Pons (tissue), 1 donor: ENCODE measurements around the gene COBL.

Experiments
- DNase-seq: peaks from one replicate; pipeline ENCODE4 v3.0.0-alpha.2; 2016; ENCODE audit warnings: low spot score

COBL gene

DNA sequence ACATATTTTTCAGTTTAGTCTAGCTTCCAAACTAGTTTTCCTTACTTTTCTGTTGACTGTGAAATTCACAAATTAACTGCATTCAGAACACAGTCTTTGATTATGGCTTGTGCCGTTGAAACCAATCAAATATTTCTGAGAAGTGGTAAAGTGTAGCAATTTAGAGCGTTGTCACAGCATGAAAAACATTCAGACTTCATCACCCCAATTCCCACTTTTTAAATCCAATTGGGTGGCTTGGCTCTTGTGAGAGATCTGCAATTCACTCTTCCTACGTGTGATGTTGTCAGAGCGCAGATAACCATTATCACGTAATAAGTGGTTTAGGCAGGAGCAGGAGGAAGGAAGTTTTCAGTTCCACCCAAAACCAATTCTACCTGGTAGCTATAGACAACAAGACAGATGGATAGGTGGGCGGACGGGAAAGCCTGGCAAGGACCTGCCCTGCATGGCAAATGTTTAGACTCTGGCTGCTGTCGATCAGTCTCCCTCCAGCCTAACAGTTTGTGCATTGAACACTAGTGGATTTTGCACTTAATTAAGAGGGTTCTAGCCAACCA, 8.9 kb downstream of the COBL start:
- DNase-seq, result no peak

DNA sequence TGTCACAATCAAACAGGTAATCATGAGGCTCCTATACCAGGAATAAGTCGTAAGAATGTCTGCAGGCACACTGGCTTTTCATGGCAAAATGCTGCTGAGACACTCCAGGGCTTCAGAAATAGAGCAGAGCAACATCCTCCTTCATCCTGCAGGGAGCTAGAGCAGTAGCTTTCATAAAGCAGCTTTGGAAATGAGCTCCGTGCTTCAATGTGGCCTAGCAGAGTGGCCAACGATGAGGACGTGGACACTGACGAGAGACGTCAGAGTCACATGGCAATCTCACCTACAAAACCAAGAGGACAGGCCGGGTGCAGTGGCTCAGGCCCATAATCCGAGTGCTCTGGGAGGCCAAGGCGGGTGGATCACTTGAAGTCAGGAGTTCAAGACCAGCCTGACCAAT, 9.8 kb downstream of the COBL start:
- DNase-seq, result no peak

DNA sequence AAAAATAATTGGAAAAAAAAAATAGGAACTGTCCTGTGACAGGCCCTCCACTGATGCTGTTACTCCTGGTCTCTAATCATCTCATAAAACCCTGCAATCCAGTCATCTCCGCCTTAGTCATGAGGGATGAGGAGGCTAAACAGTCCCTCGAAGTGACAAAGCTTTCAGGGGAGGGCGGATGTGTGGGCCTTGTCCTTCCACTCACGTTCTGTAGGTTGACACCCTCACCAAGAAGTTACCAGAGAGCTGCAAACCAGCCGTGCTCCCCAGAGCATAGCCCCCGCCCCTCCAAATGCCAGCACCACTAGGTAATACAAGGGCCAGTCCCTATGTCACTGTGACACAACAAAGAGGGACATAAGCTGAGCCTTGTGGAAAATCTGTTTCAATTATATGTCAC, 11.9 kb downstream of the COBL start:
- peak; percentile 49 for DNase-seq

DNA sequence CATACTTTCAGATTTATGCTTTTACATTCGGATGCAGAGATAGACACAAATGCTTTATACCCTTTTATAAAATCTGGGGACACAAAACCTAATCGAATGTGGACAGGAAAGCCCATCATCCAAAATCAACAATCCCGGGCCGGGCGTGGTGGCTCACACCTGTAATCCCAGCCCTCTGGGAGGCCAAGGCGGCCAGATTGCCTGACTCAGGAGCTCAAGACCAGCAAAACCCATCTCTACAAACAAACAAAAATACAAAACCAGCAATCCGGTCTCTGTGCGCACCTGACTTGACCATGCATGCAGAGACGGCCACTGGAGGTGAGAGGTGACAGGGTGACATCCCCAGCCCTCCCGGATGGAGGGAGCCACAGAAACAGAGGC, 13.5 kb downstream of the COBL start:
- DNase-seq, result no peak

DNA sequence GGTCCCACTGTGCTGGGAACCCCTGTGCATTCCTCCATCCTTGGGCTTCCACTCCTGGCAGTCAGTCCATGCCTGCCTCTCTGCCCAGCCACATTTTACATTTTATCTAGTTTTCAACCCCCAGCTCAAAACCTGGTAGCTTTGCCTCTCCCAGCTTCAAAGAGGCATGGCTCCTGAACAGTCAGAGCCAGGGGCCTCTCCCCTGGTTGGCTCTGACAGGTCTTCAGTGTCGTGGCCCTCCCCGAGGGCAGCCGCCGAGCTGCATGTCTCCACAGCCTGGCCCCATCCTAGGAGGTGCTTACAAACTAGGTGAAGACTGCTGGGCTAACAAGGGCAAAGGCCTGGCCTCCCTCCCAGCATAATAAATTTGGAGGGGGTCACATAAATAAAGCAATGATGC, 14.8 kb downstream of the COBL start:
- DNase-seq, result no peak

DNA sequence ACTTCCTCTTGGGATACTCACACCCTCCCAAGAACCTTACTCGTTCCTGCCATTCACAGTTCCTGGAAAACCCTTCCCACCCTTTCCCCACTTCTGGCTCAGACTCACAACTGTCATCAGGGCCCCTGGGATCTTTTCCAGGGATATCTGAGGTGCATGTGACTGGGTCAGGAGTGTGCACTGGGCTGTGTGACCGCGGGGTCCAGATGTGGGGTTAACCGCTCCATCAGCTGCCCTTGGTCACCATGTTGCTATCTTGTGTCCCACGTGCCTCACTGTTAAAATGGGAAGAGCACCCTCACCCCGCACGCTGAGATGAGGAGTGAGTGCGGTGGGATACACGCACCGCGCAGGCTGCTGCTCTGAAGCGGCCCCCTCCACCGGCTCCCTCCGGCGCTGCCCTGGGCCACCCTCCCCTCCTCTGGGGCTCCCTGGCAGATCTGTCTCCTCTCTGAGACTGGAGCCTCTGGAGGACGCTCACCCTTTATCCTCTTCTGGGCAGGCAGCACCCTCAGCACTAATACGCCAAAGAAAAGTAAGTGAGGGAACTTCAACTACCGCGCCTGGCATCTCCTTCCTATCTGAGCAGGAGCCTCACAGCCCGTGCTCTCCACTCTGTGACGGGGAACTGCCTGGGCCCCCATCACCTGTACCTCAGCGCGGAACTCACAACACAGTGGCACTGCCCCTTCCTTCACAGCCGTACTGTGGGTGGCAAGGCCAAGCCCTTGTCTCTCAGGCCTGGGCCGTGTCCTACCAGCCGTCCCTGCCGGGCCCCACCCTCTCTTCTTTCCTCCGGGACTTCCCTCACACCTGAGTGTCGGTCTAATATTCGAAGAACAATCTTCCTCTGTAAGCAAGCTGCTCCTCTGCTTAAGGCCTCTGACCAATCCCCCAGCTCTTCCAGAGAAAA, 15.6 kb downstream of the COBL start:
- no peak for DNase-seq

DNA sequence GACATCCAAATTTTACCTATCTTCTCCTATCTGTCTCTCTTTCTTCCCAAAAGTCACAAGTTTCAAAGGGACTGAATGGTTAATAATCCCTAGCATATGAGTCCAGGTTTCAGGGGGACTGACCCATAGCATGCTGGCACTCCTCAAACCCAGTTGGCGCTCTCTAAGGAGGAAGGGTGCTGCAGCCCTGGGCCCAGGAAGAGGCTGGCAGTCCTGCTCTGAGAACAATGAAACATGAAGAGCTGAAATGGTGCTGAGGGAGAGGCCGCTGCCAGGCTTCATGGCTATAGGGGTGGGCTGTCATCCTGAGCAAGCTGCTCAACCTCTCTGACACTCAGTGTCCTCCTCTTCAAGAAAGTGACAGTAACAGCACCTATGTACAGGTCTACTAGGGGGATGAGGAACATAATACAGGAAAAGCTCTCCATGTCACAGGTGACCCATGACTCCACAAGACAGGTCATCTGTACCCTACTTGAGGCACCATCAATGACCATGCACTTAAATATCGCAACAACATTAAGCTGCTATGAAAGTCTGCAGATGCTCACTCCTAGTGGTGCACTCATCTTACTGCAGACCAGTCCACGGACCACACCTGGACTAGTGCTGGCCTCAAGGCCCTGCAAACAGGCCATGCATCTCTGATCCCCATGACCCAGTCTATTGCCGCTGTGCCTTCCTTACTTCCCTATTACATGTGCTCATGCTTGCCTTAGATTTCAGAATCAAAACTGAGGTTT, 17.0 kb downstream of the COBL start:
- no peak for DNase-seq

DNA sequence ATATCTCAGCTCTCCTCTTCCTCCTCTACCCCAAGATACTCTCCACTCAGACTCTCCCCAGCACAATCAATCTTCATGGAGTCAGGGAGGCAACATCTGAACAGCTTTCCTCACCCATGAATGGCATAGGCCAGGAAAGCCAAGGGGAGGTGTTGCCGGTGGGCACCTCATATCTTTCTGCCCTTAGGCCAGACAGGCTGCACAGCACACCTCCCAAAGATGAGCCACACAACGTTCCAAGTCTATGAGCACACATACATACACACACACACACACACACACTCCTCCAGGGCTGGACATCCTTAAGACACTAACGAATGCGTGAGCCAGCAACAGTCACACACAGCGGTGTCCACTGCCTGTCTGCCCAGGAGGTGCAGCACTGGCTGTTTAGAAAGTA, 17.7 kb downstream of the COBL start:
- DNase-seq, result no peak

DNA sequence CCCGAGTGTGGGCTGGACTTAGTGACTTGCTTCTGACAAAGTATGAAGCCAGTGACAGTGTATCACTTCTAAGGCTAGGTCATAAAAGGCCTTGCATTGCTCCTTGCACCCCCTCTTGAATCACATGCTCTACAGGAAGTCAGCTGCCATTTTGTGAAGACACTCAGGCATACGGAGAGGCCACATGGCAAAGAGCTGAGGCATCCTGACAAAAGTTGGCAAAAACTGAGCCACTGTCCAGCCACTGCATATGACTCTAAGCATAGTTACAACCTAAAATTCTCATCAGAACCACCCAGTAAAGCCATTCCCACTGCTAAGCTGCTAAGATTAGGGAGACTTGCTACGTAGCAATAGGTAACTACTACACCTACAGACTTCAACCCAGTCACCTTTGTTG, 18.6 kb downstream of the COBL start:
- DNase-seq, result no peak

DNA sequence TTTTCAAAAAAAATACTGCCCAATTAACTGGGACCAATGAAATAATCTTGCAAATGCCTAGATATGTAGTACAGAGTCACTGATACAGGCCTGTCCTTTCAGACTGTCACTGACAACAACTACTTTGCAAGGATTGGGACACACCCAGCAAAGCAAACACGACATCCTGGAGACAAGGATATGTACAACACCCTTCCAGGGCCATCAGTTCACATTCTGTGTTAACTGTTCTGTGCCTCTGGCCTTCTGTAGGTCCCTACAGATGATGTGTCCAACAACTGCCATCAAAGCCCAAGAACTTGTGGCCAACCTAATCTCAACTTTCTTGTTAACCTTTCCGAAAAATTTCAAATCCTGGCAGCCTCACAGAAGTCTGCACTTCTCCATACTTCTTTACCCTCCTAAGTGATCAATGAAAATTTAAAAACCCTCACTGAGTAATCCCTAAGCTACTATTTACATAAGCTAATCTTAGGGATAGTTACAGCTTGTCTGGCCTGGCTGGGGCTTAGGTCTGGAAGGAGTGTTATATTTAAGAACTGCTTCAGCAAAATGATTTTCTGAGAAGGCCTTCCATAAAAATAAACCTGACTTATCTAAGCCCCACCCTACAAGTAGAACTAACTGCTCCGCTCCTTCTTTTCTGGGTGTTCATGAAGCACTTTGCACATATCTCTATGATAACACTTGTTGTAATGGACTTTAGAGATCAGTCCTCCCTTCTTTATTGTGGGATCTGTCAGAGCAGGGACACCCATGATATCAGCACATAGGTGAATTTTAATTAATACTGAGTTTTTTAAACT, 21.0 kb downstream of the COBL start:
- no peak for DNase-seq

DNA sequence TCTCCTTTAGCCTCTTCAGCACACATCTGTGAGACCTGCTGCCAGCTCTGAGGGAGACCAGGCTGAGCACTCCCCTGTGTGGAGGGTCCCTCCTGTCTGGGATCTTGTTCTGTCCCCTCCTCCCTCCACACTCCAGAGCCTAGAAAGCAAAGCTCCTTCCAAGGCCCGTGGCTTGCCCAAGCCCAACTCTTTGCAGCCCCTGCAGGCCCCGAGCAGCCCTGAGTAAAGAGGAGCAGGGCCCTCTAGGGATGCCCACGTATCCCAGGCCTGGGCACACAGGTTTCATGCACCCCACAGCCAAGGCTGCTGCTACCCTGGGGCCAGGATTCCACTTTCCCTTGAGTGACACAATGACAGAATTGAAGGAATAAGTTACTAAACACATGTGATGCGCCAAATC, 24.0 kb downstream of the COBL start:
- no peak for DNase-seq

DNA sequence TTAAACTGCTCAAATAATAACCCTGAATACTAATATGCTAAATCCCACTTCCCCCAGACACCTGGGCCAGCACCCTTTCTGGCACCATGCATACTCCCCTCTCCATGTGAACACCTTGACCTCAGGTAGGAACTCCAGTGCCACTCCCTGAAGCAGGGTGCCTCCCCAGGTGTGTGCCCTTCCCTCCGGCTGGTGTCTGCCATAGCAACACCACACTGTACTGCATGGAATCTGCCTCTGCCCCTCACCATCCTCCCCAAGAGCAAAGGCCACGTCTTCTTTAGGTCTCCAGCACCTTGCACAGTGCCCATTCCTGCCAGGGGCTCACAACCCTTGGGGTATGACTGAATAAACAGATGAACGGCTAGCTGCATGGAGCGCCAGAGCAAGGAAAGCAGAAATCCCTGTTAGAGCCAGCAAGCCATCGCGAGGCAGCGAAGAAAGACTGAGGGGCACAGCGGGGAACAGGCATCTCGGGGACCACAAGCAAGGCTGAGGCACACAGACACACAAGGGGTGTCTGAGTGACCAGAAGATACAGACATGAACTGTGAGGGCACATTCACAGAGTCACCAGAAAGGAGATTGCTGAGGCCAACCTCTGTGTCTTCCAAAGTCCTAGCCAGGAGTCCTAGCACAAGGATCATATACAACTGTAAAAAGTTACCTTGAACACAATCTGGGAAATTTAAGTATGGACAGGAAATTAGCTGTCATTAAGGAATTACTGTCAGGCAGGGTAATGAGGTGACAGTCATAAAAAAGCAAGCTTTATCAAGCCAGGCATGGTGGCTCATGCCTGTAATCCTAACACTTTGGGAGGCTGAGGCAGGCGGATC, 25.7 kb downstream of the COBL start:
- no peak for DNase-seq

DNA sequence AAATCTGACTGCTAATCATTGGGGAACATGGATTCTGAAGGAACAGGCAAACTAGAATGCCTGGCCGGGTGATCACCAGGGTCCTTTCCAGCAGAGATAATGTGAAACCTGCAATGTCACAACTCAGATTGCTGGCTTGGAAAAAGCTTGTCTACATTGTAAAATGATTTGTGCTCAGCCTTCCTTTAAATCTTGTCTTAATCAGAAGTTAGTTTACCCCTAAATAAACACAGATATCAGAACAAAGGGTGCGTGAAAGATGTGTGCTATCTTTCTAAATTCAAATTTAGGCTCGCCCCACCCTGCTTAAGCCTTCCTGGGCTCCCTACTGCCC, 26.3 kb downstream of the COBL start:
- no peak for DNase-seq

DNA sequence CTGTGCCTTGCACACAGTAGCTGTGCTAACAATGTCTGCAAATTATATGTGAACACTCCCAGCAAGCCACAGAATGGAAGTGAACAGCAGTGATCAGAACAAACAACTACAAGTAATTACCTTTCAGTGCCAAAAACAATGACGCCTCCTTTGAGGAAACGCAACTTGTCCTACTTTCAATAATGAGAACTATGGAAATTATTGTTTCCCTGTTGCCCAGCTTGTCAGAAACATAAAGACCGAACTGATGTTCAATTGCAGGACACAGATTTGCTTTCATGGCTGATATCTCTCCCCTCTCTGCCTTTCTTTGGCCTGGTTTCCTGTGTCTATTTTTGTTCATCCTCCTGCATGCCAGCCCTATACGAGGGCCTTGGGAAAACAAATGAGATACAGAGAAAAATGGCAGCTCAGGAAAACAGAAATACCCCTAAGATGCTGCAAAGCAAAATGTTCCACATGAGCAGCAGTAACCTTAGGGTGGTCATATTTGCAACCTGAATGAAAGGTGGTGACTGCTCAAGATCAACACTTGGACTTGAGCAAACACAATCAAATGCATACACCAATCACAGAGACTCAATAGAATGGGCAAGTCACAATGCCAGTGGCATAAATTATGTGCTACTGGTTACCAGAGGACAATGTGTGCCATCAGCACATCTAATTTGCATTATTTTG, 26.8 kb downstream of the COBL start:
- DNase-seq, result peak; percentile 76

DNA sequence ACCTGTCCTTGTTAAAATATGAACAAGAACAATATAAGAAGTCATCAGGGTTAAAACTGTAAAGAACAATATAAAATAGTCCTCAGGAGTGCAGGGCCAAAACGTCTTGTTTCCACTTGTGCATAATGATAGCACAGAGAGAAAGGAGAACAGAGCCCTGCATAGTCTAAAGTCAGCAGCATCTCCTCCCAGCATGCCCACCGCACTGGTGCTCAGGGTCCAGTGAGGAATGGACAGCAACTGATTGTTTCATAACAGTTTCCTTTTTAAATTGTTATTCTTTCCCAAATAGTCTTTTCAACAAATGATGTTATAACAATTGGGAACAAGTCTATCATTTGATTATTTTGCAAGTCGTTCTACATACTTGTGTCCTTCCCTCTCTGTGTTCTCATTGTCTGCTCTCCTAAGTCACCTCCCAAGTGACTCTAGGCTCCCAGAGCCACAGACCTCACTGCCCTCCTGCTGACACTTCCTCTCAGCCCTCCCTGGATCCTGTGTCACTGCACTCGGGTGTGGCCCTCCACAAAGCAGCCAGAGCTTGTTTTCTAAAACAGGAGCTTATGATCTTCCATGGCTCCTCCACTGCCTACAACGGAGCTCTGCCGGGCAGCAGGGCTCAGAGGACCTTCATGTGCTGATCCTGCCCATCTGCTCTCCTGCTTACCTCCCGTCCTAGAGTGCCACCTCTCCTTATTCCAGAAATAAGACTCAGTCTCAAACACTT, 27.6 kb downstream of the COBL start:
- DNase-seq, result peak; percentile 84

DNA sequence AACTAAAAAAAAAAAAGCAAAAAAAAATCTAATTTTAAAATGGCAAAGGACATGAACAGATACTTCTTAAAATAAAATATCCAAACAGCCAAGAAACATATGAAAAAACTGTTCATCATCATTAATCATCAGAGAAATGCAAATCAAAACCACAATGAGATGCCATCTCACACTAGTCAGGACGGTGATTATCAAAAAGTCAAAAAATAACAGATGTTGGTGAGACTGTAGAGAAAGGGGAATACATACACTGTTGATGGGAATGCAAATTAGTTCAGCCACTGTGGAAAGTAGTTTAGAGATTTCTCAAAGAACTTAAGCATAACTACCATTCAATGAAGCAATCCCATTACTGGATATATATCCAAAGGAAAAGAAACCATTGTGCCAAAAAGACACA, 30.2 kb downstream of the COBL start:
- no peak for DNase-seq

DNA sequence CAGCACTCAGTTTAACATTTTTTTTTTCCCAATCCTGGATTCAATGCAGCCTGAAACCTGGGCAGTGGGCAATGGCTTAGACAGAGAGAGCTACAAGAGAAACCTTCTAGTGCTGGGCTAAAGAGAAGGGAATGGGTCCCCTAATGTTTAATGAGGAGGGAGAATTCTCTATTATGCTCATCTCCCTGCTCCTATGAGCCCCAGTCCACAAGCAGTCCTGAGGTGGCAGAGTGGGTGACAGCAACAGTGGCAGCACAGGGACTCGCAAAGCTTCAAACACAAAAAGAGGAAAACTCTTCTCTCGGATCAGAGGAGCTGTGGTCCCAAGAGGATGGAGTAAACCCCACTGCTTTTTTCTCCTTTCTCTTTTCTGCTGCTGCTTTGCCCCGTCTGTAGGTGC, 36.5 kb downstream of the COBL start:
- DNase-seq, result no peak

DNA sequence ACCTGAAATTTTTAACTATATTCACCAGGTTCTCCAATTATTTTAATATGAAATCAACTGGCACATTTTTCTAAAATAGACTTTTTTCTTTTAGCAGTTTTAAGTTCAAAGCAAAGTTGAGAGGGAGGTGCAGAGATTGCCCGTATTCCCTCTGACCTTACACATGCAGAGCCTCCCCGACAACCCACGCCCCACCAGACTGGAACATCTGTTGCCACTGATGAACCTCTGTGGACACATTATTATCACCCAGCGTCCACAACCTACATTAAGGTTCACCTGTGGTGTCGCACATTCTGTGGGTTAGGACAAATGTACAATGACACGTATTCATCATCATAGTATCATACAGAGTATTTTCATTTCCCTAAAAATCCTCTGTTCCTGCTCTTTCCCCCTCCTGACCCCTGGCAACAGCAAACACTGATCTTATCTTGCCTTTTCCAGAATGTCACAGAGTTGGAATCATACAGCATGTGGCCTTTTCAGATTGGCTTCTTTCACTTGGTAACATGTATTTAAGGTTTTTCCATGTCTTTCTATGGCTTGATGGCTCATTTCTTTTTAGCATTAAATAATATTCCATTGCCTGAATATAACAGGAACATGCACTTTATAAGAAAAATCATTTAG, 37.1 kb downstream of the COBL start:
- no peak for DNase-seq

DNA sequence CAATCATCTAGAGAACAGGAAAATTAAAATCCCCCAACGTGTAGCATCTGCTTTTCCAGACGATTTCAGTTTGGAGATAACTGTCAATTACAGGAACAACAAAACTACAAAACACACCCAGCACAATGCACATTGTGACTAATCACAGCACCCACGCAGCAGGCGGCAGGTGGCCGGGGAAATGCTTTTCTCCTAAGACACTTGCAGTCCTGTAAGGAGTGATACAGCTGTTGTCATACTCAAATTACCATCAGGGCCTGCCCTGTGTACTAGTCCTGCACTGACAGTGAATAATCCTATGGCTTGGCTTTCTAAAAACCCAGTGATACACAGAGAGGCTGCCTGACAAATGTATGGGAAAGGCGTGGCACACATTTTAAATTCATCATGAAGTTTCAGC, 37.8 kb downstream of the COBL start:
- DNase-seq, result no peak

DNA sequence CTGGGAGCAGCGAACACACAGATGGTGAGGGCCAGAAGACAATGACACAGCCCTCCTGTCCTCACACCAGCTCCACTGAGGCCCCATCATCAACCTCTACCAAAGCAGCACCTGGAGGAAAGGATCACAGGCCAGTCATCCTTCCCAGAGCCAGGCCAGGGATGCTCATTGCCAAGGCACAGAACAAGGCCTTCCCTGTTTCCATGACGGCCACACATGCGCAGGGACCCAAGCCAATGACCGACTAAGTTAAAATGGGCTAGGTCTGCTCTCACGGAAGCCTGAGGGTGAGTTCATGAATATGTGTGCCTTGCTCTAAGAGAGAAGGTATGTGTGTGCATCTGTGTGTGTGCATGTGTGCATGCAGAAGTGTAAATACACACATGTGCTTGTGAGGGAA, 39.6 kb downstream of the COBL start:
- peak; percentile 75 for DNase-seq
